HL-60 (cell line): ENCODE measurements around the gene APOA4.

Experiments used
- DNase-seq, 2 experiments: peaks; one replicate each; pipeline ENCODE4 v3.0.0-alpha.2; 2010 to 2020; ENCODE audit warnings: low read depth in 1 of 2, low spot score in 1 of 2
- H3K27ac ChIP-seq: fragments of 250-450 bp; sonication (Bioruptor Pico); replicated peaks from 2 replicates; pipeline ENCODE4 v1.5.1; 2020; ENCODE audit warnings: mild to moderate bottlenecking, moderate library complexity
- H3K27me3 ChIP-seq: fragments of 250-450 bp; sonication (Bioruptor Pico); 2 replicates; pipeline ENCODE4 v1.5.1; 2021; ENCODE audit warnings: mild to moderate bottlenecking, moderate library complexity; ENCODE audit not compliant: insufficient read depth, poor library complexity, severe bottlenecking
- H3K4me3 ChIP-seq: replicated peaks from 2 replicates; pipeline ENCODE4 v1.5.1; 2011; ENCODE audit warnings: mild to moderate bottlenecking, control low read depth, low read length; ENCODE audit not compliant: insufficient read depth
- CTCF ChIP-seq: IDR thresholded peaks from one replicate; pipeline ENCODE4 v1.5.1; 2011; ENCODE audit warnings: low read length, control low read depth, inconsistent platforms; ENCODE audit not compliant: insufficient read depth
- GABPA ChIP-seq: IDR thresholded peaks from 2 replicates; pipeline ENCODE4 v1.6.1; 2012; ENCODE audit warnings: low read depth
- POLR2AphosphoS5 ChIP-seq: IDR thresholded peaks from 2 replicates; pipeline ENCODE4 v1.6.1; 2012; ENCODE audit warnings: low read depth
- SPI1 ChIP-seq: IDR thresholded peaks from 2 replicates; pipeline ENCODE4 v1.6.1; 2012; ENCODE audit warnings: low read depth, mild to moderate bottlenecking, borderline replicate concordance
- TF ChIP-seq, protein P1 (sequence below): IDR thresholded peaks from 2 replicates; pipeline ENCODE4 v1.6.1; 2012; ENCODE audit warnings: low read depth; ENCODE audit not compliant: insufficient replicate concordance

APOA4 gene

DNA sequence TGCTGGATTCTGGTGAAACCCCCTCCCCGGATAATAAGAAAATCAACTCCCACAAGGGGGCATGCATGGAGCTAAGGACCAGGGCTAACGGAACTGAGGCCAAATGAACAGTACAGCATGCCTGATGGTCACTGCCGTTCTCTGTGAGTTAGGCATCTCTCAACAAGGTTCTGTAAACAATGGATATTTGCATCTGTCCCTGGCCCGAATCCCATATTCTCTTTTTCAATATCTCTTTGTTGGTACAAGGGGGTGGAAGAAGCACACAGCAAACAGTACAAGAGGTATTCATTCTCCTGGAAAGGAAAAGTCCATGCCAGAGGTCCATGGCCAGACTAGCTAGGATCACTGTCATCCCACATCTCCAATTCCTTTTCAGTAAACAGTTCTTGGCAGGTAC is 46.5 kb upstream of the APOA4 start:
- TF ChIP-seq POLR2AphosphoS5 (no peak), CTCF (no peak), GABPA (no peak), SPI1 (no peak)
- TF ChIP-seq, protein P1, sequence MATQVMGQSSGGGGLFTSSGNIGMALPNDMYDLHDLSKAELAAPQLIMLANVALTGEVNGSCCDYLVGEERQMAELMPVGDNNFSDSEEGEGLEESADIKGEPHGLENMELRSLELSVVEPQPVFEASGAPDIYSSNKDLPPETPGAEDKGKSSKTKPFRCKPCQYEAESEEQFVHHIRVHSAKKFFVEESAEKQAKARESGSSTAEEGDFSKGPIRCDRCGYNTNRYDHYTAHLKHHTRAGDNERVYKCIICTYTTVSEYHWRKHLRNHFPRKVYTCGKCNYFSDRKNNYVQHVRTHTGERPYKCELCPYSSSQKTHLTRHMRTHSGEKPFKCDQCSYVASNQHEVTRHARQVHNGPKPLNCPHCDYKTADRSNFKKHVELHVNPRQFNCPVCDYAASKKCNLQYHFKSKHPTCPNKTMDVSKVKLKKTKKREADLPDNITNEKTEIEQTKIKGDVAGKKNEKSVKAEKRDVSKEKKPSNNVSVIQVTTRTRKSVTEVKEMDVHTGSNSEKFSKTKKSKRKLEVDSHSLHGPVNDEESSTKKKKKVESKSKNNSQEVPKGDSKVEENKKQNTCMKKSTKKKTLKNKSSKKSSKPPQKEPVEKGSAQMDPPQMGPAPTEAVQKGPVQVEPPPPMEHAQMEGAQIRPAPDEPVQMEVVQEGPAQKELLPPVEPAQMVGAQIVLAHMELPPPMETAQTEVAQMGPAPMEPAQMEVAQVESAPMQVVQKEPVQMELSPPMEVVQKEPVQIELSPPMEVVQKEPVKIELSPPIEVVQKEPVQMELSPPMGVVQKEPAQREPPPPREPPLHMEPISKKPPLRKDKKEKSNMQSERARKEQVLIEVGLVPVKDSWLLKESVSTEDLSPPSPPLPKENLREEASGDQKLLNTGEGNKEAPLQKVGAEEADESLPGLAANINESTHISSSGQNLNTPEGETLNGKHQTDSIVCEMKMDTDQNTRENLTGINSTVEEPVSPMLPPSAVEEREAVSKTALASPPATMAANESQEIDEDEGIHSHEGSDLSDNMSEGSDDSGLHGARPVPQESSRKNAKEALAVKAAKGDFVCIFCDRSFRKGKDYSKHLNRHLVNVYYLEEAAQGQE, result no peak
- Histone ChIP-seq H3K27ac (peak overlapping the region; percentile 52), H3K27me3 (no peaks in the 10 kb centered on the region), H3K4me3 (no peak overlapping the region)
- no peak for DNase-seq

GRCh38 chr11:116868066-116868465 is 45.0 kb upstream of the APOA4 start:
- no peak overlapping the region for H3K4me3 ChIP-seq
- no peak for DNase-seq
- no peak overlapping the region for H3K27ac ChIP-seq
- TF ChIP-seq, protein P1, result no peak
- no peak for TF ChIP-seq GABPA
- TF ChIP-seq SPI1, result no peak
- TF ChIP-seq POLR2AphosphoS5, result no peak
- no peak for TF ChIP-seq CTCF
- H3K27me3 ChIP-seq, result no peaks in the 10 kb centered on the region

GRCh38 chr11:116867619-116868018 is 44.5 kb upstream of the APOA4 start:
- Histone ChIP-seq H3K27ac (no peak overlapping the region), H3K27me3 (no peaks in the 10 kb centered on the region), H3K4me3 (no peak overlapping the region)
- no peak for DNase-seq
- TF ChIP-seq POLR2AphosphoS5, result no peak
- TF ChIP-seq SPI1, result no peak
- TF ChIP-seq, protein P1, result no peak
- no peak for TF ChIP-seq GABPA
- no peak for TF ChIP-seq CTCF
